K562 (cell line): ENCODE measurements around the gene PHF14. TPM values are rescaled to one million over a fixed set of nuclear protein-coding genes. Genes with fewer than 3 reads are reported as not detected.

Experiments
- ATAC-seq: fragments of 200-7000 bp; cut with Tn5 transposase; 3 replicates; pipeline ENCODE4 v1.9.1; 2020; ENCODE audit warnings: moderate library complexity
- BruUV-seq: library from RNA; stranded (reverse); fragments of 400-500 nt; replicated peaks from 2 replicates; lab custom pipeline; 2021; lab: Mats Ljungman, UMichigan
- CTCF ChIA-PET: fragments of 300-600 bp; formaldehyde crosslinking; extraction: SDS; loops from one replicate; lab custom pipeline; 2021; ENCODE audit warnings: low intra/inter-chr PET ratio; lab: Yijun Ruan, JAX
- POLR2A ChIA-PET: fragments of 300-600, 350-650 bp; sonication (Branson Sonifier 250); formaldehyde crosslinking; extraction: SDS; loops from one replicate; lab custom pipeline; 2021; ENCODE audit warnings: antibody characterized with exemption, inconsistent platforms; lab: Yijun Ruan, JAX
- DNase-seq, 4 experiments: peaks; one replicate each; pipeline versions ENCODE4 v3.0.0 to v3.0.0-alpha.2; 2011 to 2018; ENCODE audit warnings: low spot score in 3 of 4, mixed read lengths in 3 of 4; ENCODE audit errors: extremely low read depth in 1 of 4
- FAIRE-seq: peaks from 2 replicates; lab custom pipeline; 2011; peaks lifted over from hg19 to GRCh38; lab: Jason Lieb, UNC
- H2AFZ ChIP-seq: 2 replicates; pipeline ENCODE4 v1.6.0; 2011; ENCODE audit warnings: low read depth, low read length, control low read depth, inconsistent platforms
- H3K27ac ChIP-seq: fragments of 200-600 bp; 3 replicates; pipeline ENCODE4 v1.8.0; 2011; ENCODE audit warnings: low read depth, mild to moderate bottlenecking, control low read depth, inconsistent platforms, low read length, moderate library complexity, mixed read lengths; ENCODE audit errors: extremely low read depth
- H3K27me3 ChIP-seq, 2 experiments: fragments of 300-600 bp in 1 of 2; 2 replicates in 1 of 2; 3 replicates in 1 of 2; pipeline versions ENCODE4 v1.6.0 to v1.8.0; 2011; ENCODE audit warnings: inconsistent platforms in 2 of 2, low read length in 2 of 2, mild to moderate bottlenecking in 1 of 2, mixed read lengths in 1 of 2, moderate library complexity in 1 of 2; ENCODE audit not compliant: control insufficient read depth in 2 of 2, insufficient read depth in 2 of 2
- H3K36me3 ChIP-seq: fragments of 300-600 bp; 3 replicates; pipeline ENCODE4 v1.8.0; 2011; ENCODE audit warnings: mild to moderate bottlenecking, low read length, inconsistent platforms; ENCODE audit not compliant: control insufficient read depth, insufficient read depth
- H3K4me1 ChIP-seq, 2 experiments: fragments of 200-600 bp in 1 of 2; replicated peaks in 1 of 2; 2 replicates in 1 of 2; 3 replicates in 1 of 2; pipeline versions ENCODE4 v1.5.1 to v1.8.0; 2011; ENCODE audit warnings: inconsistent platforms in 2 of 2, low read length in 2 of 2, mild to moderate bottlenecking in 1 of 2, mixed read lengths in 1 of 2, moderate library complexity in 1 of 2; ENCODE audit not compliant: control insufficient read depth in 2 of 2, insufficient read depth in 2 of 2
- H3K4me2 ChIP-seq: 2 replicates; pipeline ENCODE4 v1.6.1; 2011; ENCODE audit warnings: low read length, control low read depth, inconsistent platforms, mixed read lengths; ENCODE audit not compliant: insufficient read depth
- H3K4me3 ChIP-seq: fragments of 200-600 bp; sonication (generic), shearing (Covaris generic); 2 replicates; pipeline ENCODE4 v1.5.1; 2016; ENCODE audit warnings: control low read depth, inconsistent platforms
- H3K79me2 ChIP-seq: fragments of 200-600 bp; 3 replicates; pipeline ENCODE4 v1.8.0; 2011; ENCODE audit warnings: low read length, inconsistent platforms; ENCODE audit not compliant: control insufficient read depth, insufficient read depth
- H3K9ac ChIP-seq, 2 experiments: 2 replicates each; pipeline versions ENCODE4 v1.6.0 to v1.6.1; 2011; ENCODE audit warnings: low read depth in 2 of 2, low read length in 2 of 2, control low read depth in 1 of 2, inconsistent platforms in 1 of 2, mild to moderate bottlenecking in 1 of 2, mixed read lengths in 1 of 2; ENCODE audit not compliant: insufficient read depth in 1 of 2
- H3K9me1 ChIP-seq: one replicate; pipeline ENCODE4 v1.6.0; 2011; ENCODE audit warnings: inconsistent platforms, mild to moderate bottlenecking, low read length, moderate library complexity; ENCODE audit not compliant: control insufficient read depth, insufficient read depth
- H3K9me3 ChIP-seq: replicated peaks from 2 replicates; pipeline ENCODE4 v1.5.1; 2011; ENCODE audit warnings: low read depth, low read length, inconsistent platforms; ENCODE audit not compliant: control insufficient read depth, insufficient read depth
- H4K20me1 ChIP-seq: replicated peaks from 2 replicates; pipeline ENCODE4 v1.6.1; 2011; ENCODE audit warnings: low read length, inconsistent platforms, mixed read lengths; ENCODE audit not compliant: control insufficient read depth, insufficient read depth
- CTCF ChIP-seq, 3 experiments: IDR thresholded peaks in 2 of 3; conservative IDR thresholded peaks in 1 of 3; 2 replicates each; pipeline ENCODE4 v1.5.1; 2011 to 2012; ENCODE audit warnings: low read length in 3 of 3, mild to moderate bottlenecking in 3 of 3, control low read depth in 2 of 3, improper control_type of control experiment in 1 of 3, inconsistent platforms in 1 of 3, low read depth in 1 of 3, mixed read lengths in 1 of 3, moderate library complexity in 1 of 3; ENCODE audit not compliant: insufficient read depth in 2 of 3
- RAD21 ChIP-seq, 2 experiments: fragments of 250-450 bp in 1 of 2; fragments of 450-650 bp in 1 of 2; sonication (Bioruptor Pico) in 1 of 2; formaldehyde crosslinking in 1 of 2; IDR thresholded peaks in 1 of 2; conservative IDR thresholded peaks in 1 of 2; 2 replicates each; pipeline versions ENCODE4 v1.4.0 to v1.8.0; 2020 to 2022; ENCODE audit warnings: mild to moderate bottlenecking in 2 of 2, moderate library complexity in 1 of 2
- SMC3 ChIP-seq: conservative IDR thresholded peaks from 2 replicates; pipeline ENCODE4 v1.6.1; 2011; ENCODE audit warnings: low read depth, low read length, improper control_type of control experiment; ENCODE audit not compliant: insufficient read depth
- TRIM28 ChIP-seq: fragments of 450-650 bp; IDR thresholded peaks from 2 replicates; pipeline ENCODE4 v1.6.1; 2017
- WGBS: fragments of 100-300 bp; shearing (Covaris generic); methylation state at CpG from one replicate; pipeline ENCODE4 v1.1.6; 2016; ENCODE audit warnings: low coverage, mixed read lengths; ENCODE audit not compliant: insufficient coverage; ENCODE audit errors: missing lambda C conversion rate; 5-methylcytosine and 5-hydroxymethylcytosine counted together
- in situ Hi-C: fragments of 300-500 bp; cut with MboI; formaldehyde crosslinking; loops from 4 replicates; pipeline ENCODE4 v1.15.0; 2018; ENCODE audit warnings: inconsistent platforms, mixed read lengths
- intact Hi-C: fragments of 100-400 bp; cut with micrococcal nuclease; formaldehyde crosslinking; loops from 2 replicates; pipeline ENCODE4 v1.14.2; 2022
- polyA plus RNA-seq, 8 experiments: library from polyadenylated mRNA; depleted of rRNA in 4 of 8; stranded (reverse) in 5 of 8; unstranded in 3 of 8; fragments of >200 nt; fragmentation: Nextera tagmentation in 2 of 8; fragmentation: Illumina TruSeq in 1 of 8; extraction: Ambion mirVana in 2 of 8; extraction: Trizol in 1 of 8; gene quantifications; 2 replicates each; pipeline versions ENCODE4 v1.2.1 to v1.2.3, GENCODE V29; 2011 to 2014; ENCODE audit warnings: inconsistent platforms in 1 of 8, missing spikeins in 1 of 8
- total RNA-seq, 7 experiments: library from RNA; depleted of rRNA in 6 of 7; stranded (reverse); fragments of >200 nt in 6 of 7; fragmentation: Illumina TruSeq in 2 of 7; extraction: Trizol in 2 of 7; gene quantifications; 2 replicates each; pipeline versions ENCODE4 v1.2.1 to v1.2.3, GENCODE V29; 2011 to 2021; ENCODE audit warnings: low replicate concordance in 1 of 7
- TF ChIP-seq, protein P1 (sequence below): fragments of 450-650 bp; formaldehyde crosslinking; IDR thresholded peaks from 2 replicates; pipeline ENCODE4 v1.4.0; 2020; ENCODE audit warnings: mild to moderate bottlenecking, moderate library complexity
- TF ChIP-seq, protein P2 (sequence below), 2 experiments: fragments of 450-650 bp; formaldehyde crosslinking in 1 of 2; IDR thresholded peaks; 2 replicates each; pipeline versions ENCODE4 v1.4.0 to v1.6.1; 2014 to 2020; ENCODE audit warnings: mild to moderate bottlenecking in 2 of 2, borderline replicate concordance in 1 of 2, low read depth in 1 of 2

The PHF14 gene
- total and polyA plus RNA-seq, 9 of the 15 experiments (the other 6 are each of a cell fraction or from before 2014, with no cell fraction given) = 27.5 to 67.6 (median 41.4) TPM

DNA sequence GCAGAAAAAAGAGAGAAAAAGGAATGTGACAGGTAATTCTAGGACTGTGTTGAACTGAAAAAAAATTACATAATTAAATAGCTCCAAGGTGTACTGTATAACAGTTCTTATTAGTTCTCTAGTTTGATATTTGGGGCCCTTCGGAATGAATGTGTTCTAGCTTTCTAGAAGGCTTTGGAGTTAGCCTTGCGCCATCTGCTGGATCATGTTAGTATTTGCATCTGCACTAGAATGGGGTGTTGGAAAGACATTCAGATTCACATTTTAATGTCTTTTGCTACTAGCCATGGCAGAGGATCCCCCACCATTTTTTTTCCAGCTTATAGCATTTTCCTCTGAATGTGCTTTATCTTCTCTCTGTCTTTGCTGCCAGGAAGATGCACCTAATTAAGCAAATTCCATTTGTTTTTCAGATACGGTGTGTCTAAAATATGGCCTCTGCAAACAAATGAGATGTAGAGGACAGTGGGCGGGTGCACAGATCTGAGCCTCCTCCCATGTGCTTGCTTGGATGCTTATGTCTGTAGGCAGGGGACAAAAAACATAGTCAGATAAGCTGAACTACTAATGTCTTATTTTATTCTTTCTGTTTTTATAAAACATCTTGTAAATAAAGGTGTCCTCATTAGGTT, 238.5 kb downstream of the PHF14 start:
- no peaks in the 10 kb centered on the region for H3K36me3 ChIP-seq
- intact Hi-C loops = loop anchor here (1.0 to 10.0 kb wide), 4 partner anchors 59 to 320 kb away; no protein-coding TSS in a partner anchor
- CTCF ChIA-PET = no interaction called here
- TF ChIP-seq CTCF (IDR thresholded peaks at IDR 0.05 in 2 of 3, conservative IDR thresholded peaks at IDR 0.05 in 1 of 3; ENCODE audit: insufficient read depth in 2 of 3, low read depth in 1 of 3, low read length in 3 of 3) (peak; percentile 61 to 76 (median 75)), RAD21 (CRISPR knock-in tag; conservative IDR thresholded peaks at IDR 0.05 in 1 of 2, IDR thresholded peaks at IDR 0.05 in 1 of 2) (peak; percentile 76 to 85), SMC3 (peak; percentile 70), TRIM28 (no peak)
- TF ChIP-seq, protein P1, sequence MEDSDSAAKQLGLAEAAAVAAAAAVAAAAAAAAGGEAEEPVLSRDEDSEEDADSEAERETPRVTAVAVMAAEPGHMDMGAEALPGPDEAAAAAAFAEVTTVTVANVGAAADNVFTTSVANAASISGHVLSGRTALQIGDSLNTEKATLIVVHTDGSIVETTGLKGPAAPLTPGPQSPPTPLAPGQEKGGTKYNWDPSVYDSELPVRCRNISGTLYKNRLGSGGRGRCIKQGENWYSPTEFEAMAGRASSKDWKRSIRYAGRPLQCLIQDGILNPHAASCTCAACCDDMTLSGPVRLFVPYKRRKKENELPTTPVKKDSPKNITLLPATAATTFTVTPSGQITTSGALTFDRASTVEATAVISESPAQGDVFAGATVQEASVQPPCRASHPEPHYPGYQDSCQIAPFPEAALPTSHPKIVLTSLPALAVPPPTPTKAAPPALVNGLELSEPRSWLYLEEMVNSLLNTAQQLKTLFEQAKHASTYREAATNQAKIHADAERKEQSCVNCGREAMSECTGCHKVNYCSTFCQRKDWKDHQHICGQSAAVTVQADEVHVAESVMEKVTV (CRISPR knock-in tag) = peak; percentile 74
- TF ChIP-seq, protein P2, sequence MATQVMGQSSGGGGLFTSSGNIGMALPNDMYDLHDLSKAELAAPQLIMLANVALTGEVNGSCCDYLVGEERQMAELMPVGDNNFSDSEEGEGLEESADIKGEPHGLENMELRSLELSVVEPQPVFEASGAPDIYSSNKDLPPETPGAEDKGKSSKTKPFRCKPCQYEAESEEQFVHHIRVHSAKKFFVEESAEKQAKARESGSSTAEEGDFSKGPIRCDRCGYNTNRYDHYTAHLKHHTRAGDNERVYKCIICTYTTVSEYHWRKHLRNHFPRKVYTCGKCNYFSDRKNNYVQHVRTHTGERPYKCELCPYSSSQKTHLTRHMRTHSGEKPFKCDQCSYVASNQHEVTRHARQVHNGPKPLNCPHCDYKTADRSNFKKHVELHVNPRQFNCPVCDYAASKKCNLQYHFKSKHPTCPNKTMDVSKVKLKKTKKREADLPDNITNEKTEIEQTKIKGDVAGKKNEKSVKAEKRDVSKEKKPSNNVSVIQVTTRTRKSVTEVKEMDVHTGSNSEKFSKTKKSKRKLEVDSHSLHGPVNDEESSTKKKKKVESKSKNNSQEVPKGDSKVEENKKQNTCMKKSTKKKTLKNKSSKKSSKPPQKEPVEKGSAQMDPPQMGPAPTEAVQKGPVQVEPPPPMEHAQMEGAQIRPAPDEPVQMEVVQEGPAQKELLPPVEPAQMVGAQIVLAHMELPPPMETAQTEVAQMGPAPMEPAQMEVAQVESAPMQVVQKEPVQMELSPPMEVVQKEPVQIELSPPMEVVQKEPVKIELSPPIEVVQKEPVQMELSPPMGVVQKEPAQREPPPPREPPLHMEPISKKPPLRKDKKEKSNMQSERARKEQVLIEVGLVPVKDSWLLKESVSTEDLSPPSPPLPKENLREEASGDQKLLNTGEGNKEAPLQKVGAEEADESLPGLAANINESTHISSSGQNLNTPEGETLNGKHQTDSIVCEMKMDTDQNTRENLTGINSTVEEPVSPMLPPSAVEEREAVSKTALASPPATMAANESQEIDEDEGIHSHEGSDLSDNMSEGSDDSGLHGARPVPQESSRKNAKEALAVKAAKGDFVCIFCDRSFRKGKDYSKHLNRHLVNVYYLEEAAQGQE (IDR thresholded peaks at IDR 0.05; ENCODE audit: borderline replicate concordance) = peak; percentile 63; the same call in 1 of the 2 replicates
- TF ChIP-seq, protein P2 (CRISPR knock-in tag; IDR thresholded peaks at IDR 0.05; ENCODE audit: low read depth) = no peak

More for the DNA sequence above, 238.5 kb downstream of the PHF14 start:
- Histone ChIP-seq H3K79me2 (no peaks in the 10 kb centered on the region), H3K4me3 (no peak overlapping the region), H3K27ac (no peak overlapping the region), H2AFZ (no peak overlapping the region), H3K27me3 (peaks cover 11 to 15% of the 10 kb centered on the region in 2 experiments), H3K4me1 (no peaks in the 10 kb centered on the region), H3K9me1 (no peaks in the 10 kb centered on the region), H3K4me2 (no peak overlapping the region), H4K20me1 (no peaks in the 10 kb centered on the region), H3K9me3 (no peaks in the 10 kb centered on the region), H3K9ac (no peak overlapping the region)
- FAIRE-seq (peak; percentile 87), ATAC-seq (peak; percentile 91), DNase-seq (peak; percentile 43 to 76 (median 50))
- in situ Hi-C loops = no loop called here
- WGBS = 13% methylated on average over 4 of the region's 4 CpGs
- POLR2A ChIA-PET = no interaction called here
- no TSS peak for BruUV-seq
